Small intestine (tissue), 7 donors: ENCODE measurements around the gene OIT3. TPM values are rescaled to one million over a fixed set of nuclear protein-coding genes. Genes with fewer than 3 reads are reported as not detected.
A peak's percentile ranks its signal among the peaks of the same experiment; 100 is the strongest.

ENCODE experiments used
- DNase-seq, 2 donors: peaks; one replicate each; pipeline versions ENCODE4 v3.0.0 to v3.0.0-alpha.2; 2013
- FAIRE-seq: peaks from 2 replicates; lab custom pipeline; 2012; peaks lifted over from hg19 to GRCh38; lab: Jason Lieb, UNC
- H3K27ac ChIP-seq, 3 donors: one replicate each; pipeline ENCODE4 v1.5.1; 2013; ENCODE audit warnings: low read length in 2 of 3, mild to moderate bottlenecking in 2 of 3, control low read depth in 1 of 3, inconsistent platforms in 1 of 3, low read depth in 1 of 3, moderate library complexity in 1 of 3
- H3K27me3 ChIP-seq, 3 donors: one replicate each; pipeline ENCODE4 v1.6.1; 2013; ENCODE audit warnings: low read length in 3 of 3, inconsistent platforms in 1 of 3; ENCODE audit not compliant: control insufficient read depth in 3 of 3, insufficient read depth in 3 of 3
- H3K36me3 ChIP-seq, 3 donors: one replicate each; pipeline ENCODE4 v1.6.1; 2013; ENCODE audit warnings: low read length in 3 of 3, inconsistent platforms in 1 of 3, low read depth in 1 of 3, mild to moderate bottlenecking in 1 of 3, moderate library complexity in 1 of 3; ENCODE audit not compliant: control insufficient read depth in 3 of 3, insufficient read depth in 2 of 3
- H3K4me1 ChIP-seq, 3 donors: one replicate each; pipeline ENCODE4 v1.6.1; 2013; ENCODE audit warnings: low read length in 2 of 3, inconsistent platforms in 1 of 3, low read depth in 1 of 3, mild to moderate bottlenecking in 1 of 3, moderate library complexity in 1 of 3; ENCODE audit not compliant: control insufficient read depth in 3 of 3, insufficient read depth in 2 of 3
- H3K4me3 ChIP-seq, 3 donors: one replicate each; pipeline ENCODE4 v1.5.1; 2013; ENCODE audit warnings: low read length in 3 of 3, control low read depth in 1 of 3, inconsistent platforms in 1 of 3, low read depth in 1 of 3, mild to moderate bottlenecking in 1 of 3, moderate library complexity in 1 of 3
- H3K9me3 ChIP-seq, 2 donors: one replicate each; pipeline ENCODE4 v1.6.1; 2013; ENCODE audit warnings: low read depth in 1 of 2, low read length in 1 of 2; ENCODE audit not compliant: control insufficient read depth in 2 of 2, insufficient read depth in 1 of 2
- WGBS, 3 donors: extraction: QIAGEN DNeasy Blood & Tissue Kit; methylation state at CpG; one replicate each; pipeline ENCODE4 v1.1.7; 2013; 5-methylcytosine and 5-hydroxymethylcytosine counted together
- polyA plus RNA-seq, 4 donors: library from polyadenylated mRNA; stranded (reverse) in 3 of 4; unstranded in 1 of 4; fragments of 200-250 nt in 3 of 4; fragments of 120-200 nt in 1 of 4; gene quantifications; one replicate each; pipeline versions ENCODE4 v1.2.1 to v1.2.3, GENCODE V29; 2013
- donor health status: healthy with polysubstance abuse.
- donor health status: control.
- donor health status: control.
- donor health status: Bipolar disorder and iron deficiency.
- donor health status: healthy.

Gene OIT3
- polyA plus RNA-seq, 4 donors = 0.07 to 10.6 (median 0.45) TPM; not detected in 1

DNA sequence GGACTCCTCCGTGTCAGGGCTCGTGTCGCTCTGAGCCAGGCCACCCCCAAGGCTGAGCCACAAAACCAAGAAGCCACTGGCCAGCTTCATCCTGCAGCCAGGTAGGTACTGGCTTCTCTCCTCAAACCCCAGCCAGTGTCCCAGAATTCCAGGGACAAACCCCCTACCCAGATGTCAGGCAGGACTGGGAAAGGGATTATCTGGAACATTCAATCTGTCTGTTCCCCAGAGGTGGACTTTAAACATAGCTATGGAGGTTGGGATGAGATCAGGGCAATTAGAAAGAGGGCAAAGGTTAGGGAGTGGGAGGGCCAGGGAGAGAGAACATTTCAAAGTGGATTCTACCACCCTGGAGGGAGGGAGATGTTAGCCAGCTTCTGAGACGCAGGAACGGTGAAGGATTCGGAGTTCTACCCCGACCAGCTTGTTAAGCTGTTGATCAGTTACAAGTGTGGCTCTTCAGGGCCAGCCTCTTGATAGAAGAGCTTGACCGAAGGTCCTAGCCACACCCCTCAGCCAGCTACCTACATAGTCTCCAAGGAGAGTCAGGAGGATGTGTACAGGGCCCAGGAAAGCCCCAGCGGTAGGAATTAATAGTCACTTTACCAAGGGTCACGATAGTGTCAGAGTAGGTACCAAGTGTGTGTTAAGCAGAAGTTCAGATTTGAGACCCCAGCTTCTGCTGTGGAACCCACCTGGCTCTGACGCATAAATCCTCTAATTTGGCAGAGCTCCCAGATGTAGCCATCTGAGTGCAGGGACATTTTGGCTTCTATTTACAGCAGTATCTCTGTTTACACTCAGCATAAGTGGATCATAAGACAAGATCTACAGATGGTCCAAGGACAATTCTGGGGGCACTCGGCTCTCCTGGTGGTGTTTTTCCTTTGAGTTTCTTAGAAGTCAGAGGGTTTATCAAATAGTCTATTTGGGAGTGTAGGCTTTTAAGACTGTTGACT is 61.3 kb downstream of the OIT3 start, which contains the start of gene PLA2G12B:
PLA2G12B (minus strand) TSS at position 211 of the 959 bp plus-strand sequence; CDS start at position 90, 121 bp downstream.
- DNase-seq (peak; percentile 96 to 97), FAIRE-seq (no peak)
- peak within 1 kb of the TSS in 2 of 3 donors; percentile 72 to 75 for H3K4me3 ChIP-seq
- no peaks in the 10 kb centered on the region for H3K27me3 ChIP-seq
- peak within 1 kb of the TSS; percentile 79 to 97 (median 96) for H3K27ac ChIP-seq
- H3K9me3 ChIP-seq = no peaks in the 10 kb centered on the region
- WGBS, 3 donors = 14 to 59% (median 40%) methylated on average over 12 of the region's 12 CpGs
- H3K4me1 ChIP-seq = peaks cover 0 to 11% (median 0%) of the 10 kb centered on the region in 3 donors
- H3K36me3 ChIP-seq = peaks cover 0 to 4% (median 0%) of the 10 kb centered on the region in 3 donors

DNA sequence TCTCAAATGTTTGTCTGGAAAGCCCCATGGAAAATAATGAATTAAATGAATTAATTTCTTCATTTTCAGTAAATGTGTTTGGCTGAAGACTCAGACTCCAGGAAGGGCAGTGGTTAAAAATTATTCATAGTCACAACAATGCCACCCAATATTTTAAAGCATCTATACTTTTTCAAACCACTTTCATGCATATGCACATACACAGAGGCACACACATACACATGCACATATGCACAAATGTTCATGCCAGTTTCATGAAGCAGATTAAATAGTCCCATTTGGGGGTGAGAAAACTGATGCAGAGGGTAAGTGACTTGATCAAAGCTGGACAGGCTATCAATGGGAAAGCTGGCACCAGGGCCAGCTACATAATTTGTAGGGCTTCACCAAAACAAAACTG is 62.5 kb downstream of the OIT3 start:
- H3K4me1 ChIP-seq = peaks cover 0 to 11% (median 0%) of the 10 kb centered on the region in 3 donors
- no peaks in the 10 kb centered on the region for H3K27me3 ChIP-seq
- FAIRE-seq (no peak), DNase-seq (no peak)
- H3K36me3 ChIP-seq = no peaks in the 10 kb centered on the region
- peak overlapping the region in 1 of 3 donors; percentile 97 for H3K27ac ChIP-seq
- no peak overlapping the region for H3K4me3 ChIP-seq
- no peaks in the 10 kb centered on the region for H3K9me3 ChIP-seq

DNA sequence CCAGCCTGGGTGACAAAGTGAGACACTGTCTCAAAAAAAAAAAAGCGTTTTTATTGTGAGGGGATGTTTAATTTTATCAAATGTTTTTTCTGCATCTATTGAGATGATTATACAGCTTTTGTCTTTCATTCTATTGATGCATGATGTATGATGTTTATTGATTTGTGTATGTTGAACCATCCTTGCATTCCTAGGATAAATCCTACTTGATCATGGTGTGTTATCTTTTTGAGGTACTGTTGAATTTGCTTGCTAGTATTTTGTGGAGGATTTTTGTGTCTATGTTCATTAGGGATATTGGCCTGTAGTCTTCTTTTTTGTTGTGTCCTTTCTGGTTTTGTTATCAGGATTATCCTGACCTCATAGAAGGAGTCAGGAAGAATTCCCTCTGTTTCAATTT is 83.3 kb downstream of the OIT3 start:
- Histone ChIP-seq H3K27ac (no peak overlapping the region), H3K36me3 (no peaks in the 10 kb centered on the region), H3K9me3 (peaks cover 0 to 29% of the 10 kb centered on the region in 2 donors), H3K27me3 (peaks cover 0 to 2% (median 0%) of the 10 kb centered on the region in 3 donors), H3K4me1 (no peaks in the 10 kb centered on the region), H3K4me3 (no peak overlapping the region)
- FAIRE-seq (no peak), DNase-seq (no peak)
- 91 to 100% (median 98%) methylated on average over 1 of the region's 1 CpG for WGBS, 3 donors

DNA sequence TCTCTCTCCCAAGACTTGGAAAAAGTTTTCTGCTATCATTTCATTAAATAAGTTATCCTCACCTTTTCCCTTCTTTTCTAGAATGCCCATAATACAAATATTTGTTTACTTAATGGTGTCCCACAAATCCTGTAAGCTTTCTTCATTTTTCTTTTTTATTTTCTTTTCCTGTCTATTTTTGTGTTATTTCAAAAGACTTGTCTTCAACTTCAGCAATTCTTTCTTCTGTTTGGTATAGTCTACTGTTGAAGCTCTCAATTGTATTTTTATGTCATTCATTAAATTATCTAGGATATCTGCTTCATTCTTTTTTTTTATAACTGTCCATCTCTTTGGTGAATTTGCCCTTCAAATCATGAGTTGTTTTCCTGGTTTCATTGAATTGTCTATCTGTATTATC is 86.2 kb downstream of the OIT3 start:
- Histone ChIP-seq H3K4me3 (no peak overlapping the region), H3K27me3 (peaks cover 0 to 2% (median 0%) of the 10 kb centered on the region in 3 donors), H3K27ac (no peak overlapping the region), H3K9me3 (peaks cover 0 to 32% of the 10 kb centered on the region in 2 donors), H3K36me3 (no peaks in the 10 kb centered on the region), H3K4me1 (no peaks in the 10 kb centered on the region)
- FAIRE-seq (no peak), DNase-seq (no peak)

DNA sequence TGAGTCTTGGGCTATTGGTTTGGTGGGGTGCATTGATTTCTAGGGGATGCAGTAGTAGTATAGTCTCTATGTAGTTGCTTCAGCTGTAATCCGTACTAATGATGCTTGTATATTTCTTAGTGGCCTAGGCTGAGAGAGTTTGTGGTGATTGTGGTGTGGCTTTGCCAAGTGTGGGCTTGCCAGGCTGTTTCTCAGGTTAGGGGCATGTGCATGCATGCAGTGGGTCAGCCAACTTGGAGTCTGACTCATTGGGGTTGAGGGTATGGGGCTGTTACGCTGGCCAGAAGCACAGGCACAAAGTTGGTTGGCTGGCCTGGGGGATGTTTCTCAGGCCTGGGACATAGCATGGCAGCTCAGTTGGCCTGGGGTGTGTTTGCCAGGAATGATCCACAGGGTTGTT is 86.8 kb downstream of the OIT3 start:
- Histone ChIP-seq H3K36me3 (no peaks in the 10 kb centered on the region), H3K4me3 (no peak overlapping the region), H3K27me3 (peaks cover 0 to 2% (median 0%) of the 10 kb centered on the region in 3 donors), H3K9me3 (peaks cover 0 to 32% of the 10 kb centered on the region in 2 donors), H3K27ac (no peak overlapping the region), H3K4me1 (no peaks in the 10 kb centered on the region)
- no peak for FAIRE-seq
- 95 to 100% (median 96%) methylated on average over 2 of the region's 2 CpGs for WGBS, 3 donors
- DNase-seq = no peak

DNA sequence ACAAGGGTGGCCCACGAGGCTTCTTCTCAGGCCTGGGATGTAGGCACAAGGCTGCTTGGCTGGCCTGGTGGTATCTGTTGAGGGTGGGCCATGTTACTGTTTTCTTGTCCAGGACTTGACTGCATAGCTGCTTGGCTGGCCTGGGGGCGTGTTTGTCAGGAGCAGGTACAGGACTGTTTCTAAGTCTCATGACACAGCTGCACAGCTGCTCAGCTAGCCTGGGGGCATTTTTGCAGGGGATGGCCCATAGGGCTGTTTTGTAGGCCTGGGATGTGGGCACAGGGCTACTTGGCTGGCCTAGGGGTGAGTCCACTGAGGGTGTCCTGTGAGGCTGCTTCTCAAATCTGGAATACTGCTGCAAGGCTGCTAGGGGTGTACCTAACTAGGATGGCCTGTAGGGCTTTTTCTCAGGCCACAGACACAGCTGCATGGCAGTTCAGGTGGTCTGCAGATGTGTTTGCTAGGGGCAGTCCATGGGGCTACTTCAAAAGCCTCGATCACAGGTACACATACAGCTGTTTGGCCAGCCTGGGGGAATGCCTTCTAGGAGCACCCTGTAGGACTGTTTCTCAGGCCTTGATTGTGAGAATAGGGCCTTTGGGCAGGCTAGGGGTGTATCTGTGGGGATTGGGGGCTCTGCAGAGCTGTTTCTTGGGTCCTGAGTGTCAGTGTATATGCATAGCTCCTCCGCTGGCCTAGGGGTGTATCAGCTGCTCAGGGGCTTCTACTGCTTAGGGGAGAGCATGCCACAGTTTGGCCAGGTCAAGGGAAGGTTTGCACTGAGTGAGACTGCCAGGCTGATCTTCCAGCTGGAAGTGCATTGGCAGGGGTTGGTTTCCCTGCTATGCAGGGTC is 87.7 kb downstream of the OIT3 start:
- H3K9me3 ChIP-seq = peaks cover 0 to 30% of the 10 kb centered on the region in 2 donors
- no peak overlapping the region for H3K27ac ChIP-seq
- no peak overlapping the region for H3K4me3 ChIP-seq
- H3K27me3 ChIP-seq = peaks cover 0 to 2% (median 0%) of the 10 kb centered on the region in 3 donors
- 78 to 93% (median 90%) methylated on average over 4 of the region's 4 CpGs for WGBS, 3 donors
- H3K4me1 ChIP-seq = no peaks in the 10 kb centered on the region
- FAIRE-seq (no peak), DNase-seq (no peak)
- H3K36me3 ChIP-seq = no peaks in the 10 kb centered on the region

DNA sequence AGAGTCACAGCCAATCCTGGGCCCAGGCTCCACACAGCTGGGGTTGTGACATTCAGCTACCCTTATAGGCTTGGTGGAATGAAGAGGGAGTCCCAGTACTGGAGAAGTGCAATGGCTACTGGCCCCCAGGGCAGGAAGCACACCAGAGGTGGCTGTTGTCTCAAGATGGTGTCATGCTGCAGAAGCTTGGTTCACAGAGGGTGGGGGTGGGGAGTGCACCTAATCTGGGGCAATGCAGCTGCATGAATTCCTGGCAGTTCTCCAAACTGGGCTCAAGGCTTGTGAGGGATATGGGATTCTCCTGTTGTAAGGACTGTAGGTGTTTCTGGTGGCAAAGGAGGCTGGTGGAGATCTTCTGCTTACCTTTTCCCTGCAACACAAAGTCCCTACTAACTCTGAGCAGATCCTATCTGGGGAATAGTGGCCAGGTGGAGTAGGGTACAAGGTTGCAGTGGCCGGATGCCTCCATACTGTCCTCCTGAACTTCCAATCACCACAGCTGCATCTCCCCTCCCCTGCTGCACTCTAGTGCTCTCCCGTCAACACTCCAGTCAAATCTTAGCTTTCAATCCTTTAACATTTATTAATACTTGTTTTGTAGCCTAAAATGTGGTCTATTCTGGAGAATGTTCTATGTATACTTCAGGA is 88.5 kb downstream of the OIT3 start:
- Histone ChIP-seq H3K9me3 (peaks cover 0 to 25% of the 10 kb centered on the region in 2 donors), H3K36me3 (no peaks in the 10 kb centered on the region), H3K4me1 (no peaks in the 10 kb centered on the region), H3K27me3 (peaks cover 0 to 2% (median 0%) of the 10 kb centered on the region in 3 donors), H3K27ac (no peak overlapping the region), H3K4me3 (no peak overlapping the region)
- no peak for DNase-seq
- WGBS, 3 donors = 88 to 94% (median 90%) methylated on average over 2 of the region's 2 CpGs
- FAIRE-seq = no peak
